ENCODE results near the gene CNOT2. TPM values are rescaled to one million over a fixed set of nuclear protein-coding genes. Genes with fewer than 3 reads are reported as not detected.

CNOT2 gene
- total RNA-seq, 1 experiment from 2014 or later = 64.7 TPM

DNA sequence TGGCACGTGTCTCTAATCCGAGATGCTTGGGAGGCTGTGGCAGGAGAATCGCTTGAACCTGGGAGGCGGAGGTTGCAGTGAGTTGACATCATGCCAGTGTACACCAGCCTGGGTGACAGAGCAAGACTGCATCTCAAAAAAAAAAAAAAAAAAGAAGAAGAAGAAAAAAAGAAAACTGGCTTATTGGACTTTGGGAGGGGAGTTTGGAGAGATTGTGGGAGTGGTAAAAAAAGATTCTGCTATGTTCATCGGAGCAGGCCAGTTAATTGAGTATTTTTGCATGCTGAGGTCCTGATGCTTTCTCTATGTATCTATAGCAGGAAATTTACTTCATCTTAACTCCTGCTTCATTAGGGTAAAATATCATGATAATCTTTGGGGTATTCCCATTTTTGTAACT, 11.6 kb downstream of the CNOT2 start:
- DNase-seq (ENCODE audit: low spot score) (no peak), ATAC-seq (no peak)
- TF ChIP-seq CREB1 (CRISPR knock-in tag; IDR thresholded peaks at IDR 0.05) (no peak), TCF7 (CRISPR knock-in tag; IDR thresholded peaks at IDR 0.05; ENCODE audit: low read depth) (no peak), ZNF317 (CRISPR knock-in tag; IDR thresholded peaks at IDR 0.05; ENCODE audit: borderline replicate concordance, low read depth) (no peak), ZNF121 (CRISPR knock-in tag; IDR thresholded peaks at IDR 0.05) (no peak), ZNF263 (CRISPR knock-in tag; IDR thresholded peaks at IDR 0.05; ENCODE audit: low read depth) (no peak), GRHL2 (CRISPR knock-in tag; IDR thresholded peaks at IDR 0.05; ENCODE audit: insufficient replicate concordance, severe bottlenecking) (no peak), ZNF232 (CRISPR knock-in tag; IDR thresholded peaks at IDR 0.05) (no peak), NR3C1 (CRISPR knock-in tag; conservative IDR thresholded peaks at IDR 0.05; ENCODE audit: low read depth) (no peak), PRRX2 (CRISPR knock-in tag; IDR thresholded peaks at IDR 0.05) (no peak)
- TF ChIP-seq, protein P1, sequence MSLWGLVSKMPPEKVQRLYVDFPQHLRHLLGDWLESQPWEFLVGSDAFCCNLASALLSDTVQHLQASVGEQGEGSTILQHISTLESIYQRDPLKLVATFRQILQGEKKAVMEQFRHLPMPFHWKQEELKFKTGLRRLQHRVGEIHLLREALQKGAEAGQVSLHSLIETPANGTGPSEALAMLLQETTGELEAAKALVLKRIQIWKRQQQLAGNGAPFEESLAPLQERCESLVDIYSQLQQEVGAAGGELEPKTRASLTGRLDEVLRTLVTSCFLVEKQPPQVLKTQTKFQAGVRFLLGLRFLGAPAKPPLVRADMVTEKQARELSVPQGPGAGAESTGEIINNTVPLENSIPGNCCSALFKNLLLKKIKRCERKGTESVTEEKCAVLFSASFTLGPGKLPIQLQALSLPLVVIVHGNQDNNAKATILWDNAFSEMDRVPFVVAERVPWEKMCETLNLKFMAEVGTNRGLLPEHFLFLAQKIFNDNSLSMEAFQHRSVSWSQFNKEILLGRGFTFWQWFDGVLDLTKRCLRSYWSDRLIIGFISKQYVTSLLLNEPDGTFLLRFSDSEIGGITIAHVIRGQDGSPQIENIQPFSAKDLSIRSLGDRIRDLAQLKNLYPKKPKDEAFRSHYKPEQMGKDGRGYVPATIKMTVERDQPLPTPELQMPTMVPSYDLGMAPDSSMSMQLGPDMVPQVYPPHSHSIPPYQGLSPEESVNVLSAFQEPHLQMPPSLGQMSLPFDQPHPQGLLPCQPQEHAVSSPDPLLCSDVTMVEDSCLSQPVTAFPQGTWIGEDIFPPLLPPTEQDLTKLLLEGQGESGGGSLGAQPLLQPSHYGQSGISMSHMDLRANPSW (CRISPR knock-in tag; conservative IDR thresholded peaks at IDR 0.05; ENCODE audit: low read depth) = no peak
- TF ChIP-seq, protein P2, sequence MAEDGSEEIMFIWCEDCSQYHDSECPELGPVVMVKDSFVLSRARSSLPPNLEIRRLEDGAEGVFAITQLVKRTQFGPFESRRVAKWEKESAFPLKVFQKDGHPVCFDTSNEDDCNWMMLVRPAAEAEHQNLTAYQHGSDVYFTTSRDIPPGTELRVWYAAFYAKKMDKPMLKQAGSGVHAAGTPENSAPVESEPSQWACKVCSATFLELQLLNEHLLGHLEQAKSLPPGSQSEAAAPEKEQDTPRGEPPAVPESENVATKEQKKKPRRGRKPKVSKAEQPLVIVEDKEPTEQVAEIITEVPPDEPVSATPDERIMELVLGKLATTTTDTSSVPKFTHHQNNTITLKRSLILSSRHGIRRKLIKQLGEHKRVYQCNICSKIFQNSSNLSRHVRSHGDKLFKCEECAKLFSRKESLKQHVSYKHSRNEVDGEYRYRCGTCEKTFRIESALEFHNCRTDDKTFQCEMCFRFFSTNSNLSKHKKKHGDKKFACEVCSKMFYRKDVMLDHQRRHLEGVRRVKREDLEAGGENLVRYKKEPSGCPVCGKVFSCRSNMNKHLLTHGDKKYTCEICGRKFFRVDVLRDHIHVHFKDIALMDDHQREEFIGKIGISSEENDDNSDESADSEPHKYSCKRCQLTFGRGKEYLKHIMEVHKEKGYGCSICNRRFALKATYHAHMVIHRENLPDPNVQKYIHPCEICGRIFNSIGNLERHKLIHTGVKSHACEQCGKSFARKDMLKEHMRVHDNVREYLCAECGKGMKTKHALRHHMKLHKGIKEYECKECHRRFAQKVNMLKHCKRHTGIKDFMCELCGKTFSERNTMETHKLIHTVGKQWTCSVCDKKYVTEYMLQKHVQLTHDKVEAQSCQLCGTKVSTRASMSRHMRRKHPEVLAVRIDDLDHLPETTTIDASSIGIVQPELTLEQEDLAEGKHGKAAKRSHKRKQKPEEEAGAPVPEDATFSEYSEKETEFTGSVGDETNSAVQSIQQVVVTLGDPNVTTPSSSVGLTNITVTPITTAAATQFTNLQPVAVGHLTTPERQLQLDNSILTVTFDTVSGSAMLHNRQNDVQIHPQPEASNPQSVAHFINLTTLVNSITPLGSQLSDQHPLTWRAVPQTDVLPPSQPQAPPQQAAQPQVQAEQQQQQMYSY (CRISPR knock-in tag; IDR thresholded peaks at IDR 0.05) = no peak
- TF ChIP-seq, protein P3, sequence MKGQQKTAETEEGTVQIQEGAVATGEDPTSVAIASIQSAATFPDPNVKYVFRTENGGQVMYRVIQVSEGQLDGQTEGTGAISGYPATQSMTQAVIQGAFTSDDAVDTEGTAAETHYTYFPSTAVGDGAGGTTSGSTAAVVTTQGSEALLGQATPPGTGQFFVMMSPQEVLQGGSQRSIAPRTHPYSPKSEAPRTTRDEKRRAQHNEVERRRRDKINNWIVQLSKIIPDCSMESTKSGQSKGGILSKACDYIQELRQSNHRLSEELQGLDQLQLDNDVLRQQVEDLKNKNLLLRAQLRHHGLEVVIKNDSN (CRISPR knock-in tag; IDR thresholded peaks at IDR 0.05) = no peak
- TF ChIP-seq, protein P4, sequence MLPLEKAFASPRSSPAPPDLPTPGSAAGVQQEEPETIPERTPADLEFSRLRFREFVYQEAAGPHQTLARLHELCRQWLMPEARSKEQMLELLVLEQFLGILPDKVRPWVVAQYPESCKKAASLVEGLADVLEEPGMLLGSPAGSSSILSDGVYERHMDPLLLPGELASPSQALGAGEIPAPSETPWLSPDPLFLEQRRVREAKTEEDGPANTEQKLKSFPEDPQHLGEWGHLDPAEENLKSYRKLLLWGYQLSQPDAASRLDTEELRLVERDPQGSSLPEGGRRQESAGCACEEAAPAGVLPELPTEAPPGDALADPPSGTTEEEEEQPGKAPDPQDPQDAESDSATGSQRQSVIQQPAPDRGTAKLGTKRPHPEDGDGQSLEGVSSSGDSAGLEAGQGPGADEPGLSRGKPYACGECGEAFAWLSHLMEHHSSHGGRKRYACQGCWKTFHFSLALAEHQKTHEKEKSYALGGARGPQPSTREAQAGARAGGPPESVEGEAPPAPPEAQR (CRISPR knock-in tag; IDR thresholded peaks at IDR 0.05) = no peak
- TF ChIP-seq, protein P5, sequence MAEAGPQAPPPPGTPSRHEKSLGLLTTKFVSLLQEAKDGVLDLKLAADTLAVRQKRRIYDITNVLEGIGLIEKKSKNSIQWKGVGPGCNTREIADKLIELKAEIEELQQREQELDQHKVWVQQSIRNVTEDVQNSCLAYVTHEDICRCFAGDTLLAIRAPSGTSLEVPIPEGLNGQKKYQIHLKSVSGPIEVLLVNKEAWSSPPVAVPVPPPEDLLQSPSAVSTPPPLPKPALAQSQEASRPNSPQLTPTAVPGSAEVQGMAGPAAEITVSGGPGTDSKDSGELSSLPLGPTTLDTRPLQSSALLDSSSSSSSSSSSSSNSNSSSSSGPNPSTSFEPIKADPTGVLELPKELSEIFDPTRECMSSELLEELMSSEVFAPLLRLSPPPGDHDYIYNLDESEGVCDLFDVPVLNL (CRISPR knock-in tag; IDR thresholded peaks at IDR 0.05; ENCODE audit: borderline replicate concordance, low read depth) = no peak
- TF ChIP-seq, protein P6, sequence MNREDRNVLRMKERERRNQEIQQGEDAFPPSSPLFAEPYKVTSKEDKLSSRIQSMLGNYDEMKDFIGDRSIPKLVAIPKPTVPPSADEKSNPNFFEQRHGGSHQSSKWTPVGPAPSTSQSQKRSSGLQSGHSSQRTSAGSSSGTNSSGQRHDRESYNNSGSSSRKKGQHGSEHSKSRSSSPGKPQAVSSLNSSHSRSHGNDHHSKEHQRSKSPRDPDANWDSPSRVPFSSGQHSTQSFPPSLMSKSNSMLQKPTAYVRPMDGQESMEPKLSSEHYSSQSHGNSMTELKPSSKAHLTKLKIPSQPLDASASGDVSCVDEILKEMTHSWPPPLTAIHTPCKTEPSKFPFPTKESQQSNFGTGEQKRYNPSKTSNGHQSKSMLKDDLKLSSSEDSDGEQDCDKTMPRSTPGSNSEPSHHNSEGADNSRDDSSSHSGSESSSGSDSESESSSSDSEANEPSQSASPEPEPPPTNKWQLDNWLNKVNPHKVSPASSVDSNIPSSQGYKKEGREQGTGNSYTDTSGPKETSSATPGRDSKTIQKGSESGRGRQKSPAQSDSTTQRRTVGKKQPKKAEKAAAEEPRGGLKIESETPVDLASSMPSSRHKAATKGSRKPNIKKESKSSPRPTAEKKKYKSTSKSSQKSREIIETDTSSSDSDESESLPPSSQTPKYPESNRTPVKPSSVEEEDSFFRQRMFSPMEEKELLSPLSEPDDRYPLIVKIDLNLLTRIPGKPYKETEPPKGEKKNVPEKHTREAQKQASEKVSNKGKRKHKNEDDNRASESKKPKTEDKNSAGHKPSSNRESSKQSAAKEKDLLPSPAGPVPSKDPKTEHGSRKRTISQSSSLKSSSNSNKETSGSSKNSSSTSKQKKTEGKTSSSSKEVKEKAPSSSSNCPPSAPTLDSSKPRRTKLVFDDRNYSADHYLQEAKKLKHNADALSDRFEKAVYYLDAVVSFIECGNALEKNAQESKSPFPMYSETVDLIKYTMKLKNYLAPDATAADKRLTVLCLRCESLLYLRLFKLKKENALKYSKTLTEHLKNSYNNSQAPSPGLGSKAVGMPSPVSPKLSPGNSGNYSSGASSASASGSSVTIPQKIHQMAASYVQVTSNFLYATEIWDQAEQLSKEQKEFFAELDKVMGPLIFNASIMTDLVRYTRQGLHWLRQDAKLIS (CRISPR knock-in tag; IDR thresholded peaks at IDR 0.05; ENCODE audit: borderline replicate concordance) = no peak
- TF ChIP-seq, protein P7, sequence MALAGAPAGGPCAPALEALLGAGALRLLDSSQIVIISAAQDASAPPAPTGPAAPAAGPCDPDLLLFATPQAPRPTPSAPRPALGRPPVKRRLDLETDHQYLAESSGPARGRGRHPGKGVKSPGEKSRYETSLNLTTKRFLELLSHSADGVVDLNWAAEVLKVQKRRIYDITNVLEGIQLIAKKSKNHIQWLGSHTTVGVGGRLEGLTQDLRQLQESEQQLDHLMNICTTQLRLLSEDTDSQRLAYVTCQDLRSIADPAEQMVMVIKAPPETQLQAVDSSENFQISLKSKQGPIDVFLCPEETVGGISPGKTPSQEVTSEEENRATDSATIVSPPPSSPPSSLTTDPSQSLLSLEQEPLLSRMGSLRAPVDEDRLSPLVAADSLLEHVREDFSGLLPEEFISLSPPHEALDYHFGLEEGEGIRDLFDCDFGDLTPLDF (CRISPR knock-in tag; IDR thresholded peaks at IDR 0.05) = no peak
- no peak overlapping the region for H3K4me3 Mint-ChIP-seq
- no peaks in the 10 kb centered on the region for H3K9me3 Mint-ChIP-seq
- ChIA-PET CTCF (no interaction called here), POLR2A (interaction anchor here (0.7 kb wide), 1 partner anchor 88 kb away, joined by 6 read pairs; no protein-coding TSS in a partner anchor)
- H3K27me3 Mint-ChIP-seq (ENCODE audit: low read depth) = no peaks in the 10 kb centered on the region
- peaks cover 78% of the 10 kb centered on the region for H3K4me1 Mint-ChIP-seq
- no peaks in the 10 kb centered on the region for H3K36me3 Mint-ChIP-seq
- peak overlapping the region; percentile 42; the same call in 1 of the 2 replicates for H3K27ac Mint-ChIP-seq
